PC-3 (cell line): ENCODE results near the gene CDC45. TPM values are rescaled to one million over a fixed set of nuclear protein-coding genes. Genes with fewer than 3 reads are reported as not detected.

Experiments
- ATAC-seq: fragments of 200-7000 bp; cut with Tn5 transposase; 2 replicates; pipeline ENCODE4 v1.9.1; 2020; ENCODE audit warnings: mild to moderate bottlenecking, moderate library complexity
- BruUV-seq: library from RNA; stranded (reverse); fragments of 400-500 nt; replicated peaks from 2 replicates; lab custom pipeline; 2021; lab: Mats Ljungman, UMichigan
- CTCF ChIA-PET: fragments of 300-600 bp; sonication (Branson Sonifier 250); formaldehyde crosslinking; loops from one replicate; lab custom pipeline; 2022; ENCODE audit warnings: antibody characterized with exemption; lab: Charles Lee
- POLR2A ChIA-PET: fragments of 300-600 bp; sonication (Branson Sonifier 250); formaldehyde crosslinking; loops from one replicate; lab custom pipeline; 2022; ENCODE audit warnings: antibody characterized with exemption; ENCODE audit not compliant: unreplicated experiment; lab: Charles Lee
- DNase-seq: peaks from one replicate; pipeline ENCODE4 v3.0.0-alpha.2; 2015
- H2AFZ ChIP-seq: fragments of 300-600 bp; sonication (generic); 2 replicates; pipeline ENCODE4 v1.6.0; 2016; ENCODE audit warnings: antibody characterized with exemption, low read length
- H3F3A ChIP-seq: fragments of 300-600 bp; sonication (generic); one replicate; pipeline ENCODE4 v1.6.0; 2017; ENCODE audit warnings: antibody characterized with exemption, low read length, control low read depth, mild to moderate bottlenecking; ENCODE audit not compliant: unreplicated experiment
- H3K27ac ChIP-seq: fragments of 300-600 bp; sonication (generic); 2 replicates; pipeline ENCODE4 v1.5.1; 2016; ENCODE audit warnings: mild to moderate bottlenecking, low read length
- H3K27me3 ChIP-seq: fragments of 300-600 bp; sonication (generic); 2 replicates; pipeline ENCODE4 v1.6.1; 2016; ENCODE audit warnings: low read length, mixed read lengths
- H3K36me3 ChIP-seq: fragments of 300-600 bp; sonication (generic); 2 replicates; pipeline ENCODE4 v1.6.1; 2016; ENCODE audit warnings: low read depth, mixed run types, low read length, mixed read lengths
- H3K4me1 ChIP-seq: fragments of 300-600 bp; sonication (generic); 2 replicates; pipeline ENCODE4 v1.5.1; 2016; ENCODE audit warnings: low read length; ENCODE audit not compliant: insufficient read depth
- H3K4me2 ChIP-seq: fragments of 300-600 bp; sonication (generic); 2 replicates; pipeline ENCODE4 v1.6.0; 2016; ENCODE audit warnings: low read length
- H3K4me3 ChIP-seq: fragments of 300-600 bp; sonication (generic); 2 replicates; pipeline ENCODE4 v1.5.1; 2016; ENCODE audit warnings: mild to moderate bottlenecking, low read length, mixed read lengths
- H3K79me2 ChIP-seq: fragments of 300-600 bp; sonication (generic); 2 replicates; pipeline ENCODE4 v1.6.1; 2017; ENCODE audit warnings: low read length, mixed read lengths
- H3K9ac ChIP-seq: fragments of 300-600 bp; sonication (generic); 2 replicates; pipeline ENCODE4 v1.6.0; 2016; ENCODE audit warnings: mild to moderate bottlenecking, low read length
- H3K9me2 ChIP-seq: fragments of 300-600 bp; sonication (generic); replicated peaks from 2 replicates; pipeline ENCODE4 v1.6.1; 2016; ENCODE audit warnings: mixed run types, low read length, mixed read lengths
- H3K9me3 ChIP-seq: fragments of 300-600 bp; sonication (generic); 2 replicates; pipeline ENCODE4 v1.6.1; 2016; ENCODE audit warnings: low read length, mixed read lengths
- H4K20me1 ChIP-seq: fragments of 300-600 bp; sonication (generic); 2 replicates; pipeline ENCODE4 v1.6.1; 2016; ENCODE audit warnings: low read length, mixed read lengths
- CTCF ChIP-seq: fragments of 300-600 bp; sonication (generic); conservative IDR thresholded peaks from 2 replicates; pipeline ENCODE4 v1.5.1; 2017; ENCODE audit warnings: antibody characterized with exemption, low read depth, mild to moderate bottlenecking, low read length
- EZH2 ChIP-seq: fragments of 300-600 bp; sonication (generic); IDR thresholded peaks from one replicate; pipeline ENCODE4 v1.6.1; 2017; ENCODE audit warnings: antibody characterized with exemption, mild to moderate bottlenecking, low read length; ENCODE audit not compliant: unreplicated experiment
- EZH2phosphoT487 ChIP-seq: fragments of 300-600 bp; sonication (generic); IDR thresholded peaks from 2 replicates; pipeline ENCODE4 v1.6.1; 2018; ENCODE audit warnings: mild to moderate bottlenecking, antibody characterized with exemption, low read length, borderline replicate concordance
- intact Hi-C: fragments of 100-400 bp; cut with micrococcal nuclease; formaldehyde crosslinking; loops from 2 replicates; pipeline ENCODE4 v1.9.0; 2023
- total RNA-seq: library from RNA; depleted of rRNA; stranded (reverse); fragments of >200 nt; gene quantifications from 2 replicates; pipeline ENCODE4 v1.2.3, GENCODE V29; 2014

The CDC45 gene
- total RNA-seq, 1 experiment from 2014 or later, result 70.9 TPM

GRCh38 chr22:19543970-19544708 is 64.4 kb downstream of the CDC45 start:
- Histone ChIP-seq H3K4me2 (no peak overlapping the region), H2AFZ (no peak overlapping the region), H3K9me3 (no peaks in the 10 kb centered on the region), H3K9me2 (no peaks in the 10 kb centered on the region), H4K20me1 (no peaks in the 10 kb centered on the region), H3K36me3 (no peaks in the 10 kb centered on the region), H3K4me1 (no peaks in the 10 kb centered on the region), H3F3A (no peaks in the 10 kb centered on the region), H3K27ac (no peak overlapping the region), H3K9ac (no peak overlapping the region), H3K27me3 (no peaks in the 10 kb centered on the region), H3K4me3 (no peak overlapping the region), H3K79me2 (no peaks in the 10 kb centered on the region)
- ATAC-seq (no peak), DNase-seq (no peak)
- no peak for TF ChIP-seq EZH2
- TF ChIP-seq CTCF, result no peak
- no peak for TF ChIP-seq EZH2phosphoT487
- ChIA-PET POLR2A (no interaction called here), CTCF (no interaction called here)
- intact Hi-C loops, result no loop called here
- no TSS peak for BruUV-seq

GRCh38 chr22:19545935-19546207 is 66.2 kb downstream of the CDC45 start:
- DNase-seq, result no peak
- Histone ChIP-seq H3K9ac (no peak overlapping the region), H3K9me3 (no peaks in the 10 kb centered on the region), H3K4me1 (no peaks in the 10 kb centered on the region), H3K79me2 (no peaks in the 10 kb centered on the region), H3K9me2 (no peaks in the 10 kb centered on the region), H3K4me2 (no peak overlapping the region), H3F3A (no peaks in the 10 kb centered on the region), H4K20me1 (no peaks in the 10 kb centered on the region), H2AFZ (no peak overlapping the region), H3K36me3 (no peaks in the 10 kb centered on the region), H3K27ac (no peak overlapping the region), H3K4me3 (no peak overlapping the region), H3K27me3 (no peaks in the 10 kb centered on the region)
- TF ChIP-seq EZH2phosphoT487 (no peak), CTCF (no peak), EZH2 (no peak)
- no TSS peak for BruUV-seq
- ATAC-seq, result no peak
- POLR2A ChIA-PET, result no interaction called here
- intact Hi-C loops, result no loop called here
- CTCF ChIA-PET, result no interaction called here

- intact Hi-C loops, result no loop called here
- ChIA-PET POLR2A (no interaction called here), CTCF (no interaction called here)
- H3K36me3 ChIP-seq, result no peaks in the 10 kb centered on the region
- BruUV-seq, result no TSS peak
- no peak overlapping the region for H3K4me3 ChIP-seq
- H3F3A ChIP-seq, result no peaks in the 10 kb centered on the region
- TF ChIP-seq EZH2, result no peak
- no peaks in the 10 kb centered on the region for H3K9me3 ChIP-seq
- no peak overlapping the region for H3K27ac ChIP-seq
- no peak overlapping the region for H3K9ac ChIP-seq
- H4K20me1 ChIP-seq, result no peaks in the 10 kb centered on the region
- H3K4me2 ChIP-seq, result no peak overlapping the region
- ATAC-seq (no peak), DNase-seq (no peak)
- no peaks in the 10 kb centered on the region for H3K4me1 ChIP-seq
- no peaks in the 10 kb centered on the region for H3K27me3 ChIP-seq
- no peak overlapping the region for H2AFZ ChIP-seq
- H3K9me2 ChIP-seq, result no peaks in the 10 kb centered on the region
- H3K79me2 ChIP-seq, result no peaks in the 10 kb centered on the region
These were observed 67.0 kb downstream of the CDC45 start for GRCh38 chr22:19546680-19547079.
